GM19468 (cell line): ENCODE measurements around the gene GLYATL1.

ENCODE experiments used
- ATAC-seq: cut with Tn5 transposase; IDR thresholded peaks from one replicate; pipeline ENCODE4 v1.9.1; 2021; ENCODE audit warnings: mild to moderate bottlenecking, moderate library complexity, moderate number of reproducible peaks; ENCODE audit not compliant: unreplicated experiment; ENCODE audit errors: extremely low read depth

The GLYATL1 gene

GRCh38 chr11:58926251-58926650 is 13.0 kb upstream of the GLYATL1 start:
- no peak for ATAC-seq

GRCh38 chr11:58926695-58927094 is 12.6 kb upstream of the GLYATL1 start:
- no peak for ATAC-seq

- ATAC-seq: no peak
These were observed 11.7 kb upstream of the GLYATL1 start for GRCh38 chr11:58927393-58928106.

- no peak for ATAC-seq
These were observed 11.2 kb upstream of the GLYATL1 start for GRCh38 chr11:58928107-58928499.

- no peak for ATAC-seq
These were observed 10.6 kb upstream of the GLYATL1 start for GRCh38 chr11:58928691-58929090.

- ATAC-seq: no peak
These were observed 8.4 kb upstream of the GLYATL1 start for GRCh38 chr11:58930926-58931325.

- no peak for ATAC-seq
These were observed 5.6 kb upstream of the GLYATL1 start for GRCh38 chr11:58933661-58934060.

- no peak for ATAC-seq
These were observed 4.3 kb upstream of the GLYATL1 start for GRCh38 chr11:58934945-58935513.

- no peak for ATAC-seq
These were observed 890 bp upstream of the GLYATL1 start for GRCh38 chr11:58938398-58938797.

- ATAC-seq: no peak
These were observed 740 bp downstream of the GLYATL1 start for GRCh38 chr11:58940028-58940427.

GRCh38 chr11:58941838-58942237 is 2.5 kb downstream of the GLYATL1 start:
- no peak for ATAC-seq

GRCh38 chr11:58945663-58946062 is 6.4 kb downstream of the GLYATL1 start:
- no peak for ATAC-seq

GRCh38 chr11:58949184-58949583 is 9.9 kb downstream of the GLYATL1 start:
- ATAC-seq: no peak

GRCh38 chr11:58957922-58958321 is 18.6 kb downstream of the GLYATL1 start:
- ATAC-seq: no peak

- ATAC-seq: no peak
These were observed 19.2 kb downstream of the GLYATL1 start for GRCh38 chr11:58958500-58958899.

- no peak for ATAC-seq
These were observed 24.3 kb downstream of the GLYATL1 start for GRCh38 chr11:58963551-58964104.

- no peak for ATAC-seq
These were observed 26.1 kb downstream of the GLYATL1 start for GRCh38 chr11:58965246-58965985.

- no peak for ATAC-seq
These were observed 29.0 kb downstream of the GLYATL1 start for GRCh38 chr11:58968251-58968711.

- no peak for ATAC-seq
These were observed 38.2 kb downstream of the GLYATL1 start for GRCh38 chr11:58977470-58977869.

- ATAC-seq: no peak
These were observed 39.9 kb downstream of the GLYATL1 start for GRCh38 chr11:58979222-58979621.
